ENCODE data around the gene ADSL.

- TF ChIP-seq CTCF (IDR thresholded peaks at IDR 0.05) (peak; percentile 65 to 77 (median 71)), EP300 (IDR thresholded peaks at IDR 0.05) (peak in 1 of 2 donors; percentile 23), POLR2A (IDR thresholded peaks at IDR 0.05) (no peak)
Observed at GRCh38 chr22:40348025-40348658, 1.8 kb downstream of the ADSL start.

All from tibial nerve (tissue), 4 donors.